Measurements from ENCODE around the gene MT1E. TPM values are rescaled to one million over a fixed set of nuclear protein-coding genes. Genes with fewer than 3 reads are reported as not detected.
"Not testable (repeated sequence)": the region's sequence is repeated elsewhere in the genome, so short reads cannot be mapped to it uniquely, and the experiment has no call there.

MT1E gene
- total RNA-seq, 1 donor from 2014 or later: 5.2 TPM

DNA sequence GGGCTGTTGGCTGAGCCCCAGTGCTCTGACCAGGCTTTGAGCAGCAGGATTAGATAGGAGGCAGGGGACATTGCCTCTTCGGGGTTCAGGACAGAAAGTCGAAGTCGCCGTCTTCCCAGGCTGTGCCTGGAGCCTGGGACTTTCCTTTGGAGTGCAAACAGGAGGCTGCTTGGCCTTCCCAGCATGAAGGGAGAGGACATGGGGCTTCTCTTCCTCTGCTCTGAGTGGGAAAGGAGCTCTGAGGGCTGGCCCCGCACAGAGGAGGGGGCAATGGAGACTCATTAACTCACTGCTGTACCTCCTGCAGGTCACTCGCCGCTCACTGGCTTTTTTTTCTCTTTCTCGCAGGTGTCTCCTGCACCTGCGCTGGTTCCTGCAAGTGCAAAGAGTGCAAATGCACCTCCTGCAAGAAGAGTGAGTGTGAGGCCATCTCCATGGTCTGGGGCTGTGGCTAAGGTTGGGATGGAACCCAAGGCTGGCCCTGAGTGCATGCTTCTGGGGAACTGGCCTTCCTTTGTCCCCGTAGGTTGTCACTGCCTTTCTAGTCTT, 32.8 kb downstream of the MT1E start:
- Mint-ChIP-seq H3K4me3 (ENCODE audit: low read depth) (peak overlapping the region; percentile 84), H3K27ac (no peak overlapping the region), H3K9me3 (ENCODE audit: low read depth) (no peaks in the 10 kb centered on the region), H3K4me1 (ENCODE audit: low read depth) (peaks cover 5% of the 10 kb centered on the region), H3K36me3 (ENCODE audit: insufficient read depth) (no peaks in the 10 kb centered on the region), H3K27me3 (peaks cover 85% of the 10 kb centered on the region)
- DNase-seq (ENCODE audit: low spot score, unreplicated experiment): no peak
- no peak for TF ChIP-seq CTCF (IDR thresholded peaks at IDR 0.05; ENCODE audit: unreplicated experiment)

DNA sequence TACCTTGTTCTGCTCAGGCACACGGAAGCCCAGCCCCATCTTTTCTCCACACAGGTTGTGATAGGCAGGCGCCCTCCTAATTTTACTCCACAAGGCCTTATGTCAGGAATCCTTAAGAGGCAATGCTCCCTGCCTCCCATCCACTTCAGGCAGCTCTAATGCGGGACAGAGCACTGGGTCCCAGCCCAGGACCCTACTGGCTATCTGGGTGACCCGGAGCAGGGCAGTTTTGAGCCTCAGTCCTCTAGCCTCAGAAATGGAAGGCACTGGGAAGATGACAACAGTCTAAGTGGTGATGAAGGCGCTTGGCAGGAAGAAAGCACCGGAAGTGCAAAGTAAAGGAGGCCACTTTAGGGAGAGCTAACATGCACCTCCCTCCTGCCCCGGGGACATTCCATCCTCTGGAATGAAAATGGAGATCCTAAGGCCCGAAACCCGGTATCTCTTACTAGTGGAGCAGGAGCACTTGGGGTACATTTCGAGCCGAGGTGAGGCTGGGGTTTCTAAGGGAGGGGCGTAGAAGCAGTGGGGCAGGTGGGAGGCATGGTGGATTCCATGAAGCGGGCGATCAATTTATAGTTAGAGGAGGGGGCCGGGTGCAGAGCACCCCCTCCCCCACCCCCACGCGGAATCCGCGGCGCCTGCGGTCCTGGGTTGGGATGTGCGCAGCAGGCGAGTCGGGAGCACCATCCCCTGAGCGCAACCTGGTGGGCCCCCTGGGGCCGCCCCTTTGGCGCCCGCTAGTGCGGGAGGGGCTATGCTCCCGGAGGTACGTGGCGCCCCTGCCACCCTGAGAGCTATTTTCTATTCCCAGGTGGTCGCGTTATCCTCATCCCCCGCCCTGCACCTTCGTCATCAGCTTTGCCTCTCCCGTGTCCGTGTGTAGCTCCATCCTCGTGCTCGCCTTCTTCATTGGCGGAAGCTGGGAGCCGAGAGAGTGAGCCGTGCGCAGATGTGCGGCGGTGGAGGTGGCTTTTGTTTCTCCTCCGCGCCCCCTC, 37.1 kb downstream of the MT1E start:
- Mint-ChIP-seq H3K4me1 (ENCODE audit: low read depth) (peaks cover 5% of the 10 kb centered on the region), H3K27me3 (peaks cover 97% of the 10 kb centered on the region)

GRCh38 chr16:56664506-56664905, 38.9 kb downstream of the MT1E start:
- Mint-ChIP-seq H3K9me3 (ENCODE audit: low read depth) (no peaks in the 10 kb centered on the region), H3K4me1 (ENCODE audit: low read depth) (no peaks in the 10 kb centered on the region), H3K4me3 (ENCODE audit: low read depth) (no peak overlapping the region), H3K27ac (no peak overlapping the region), H3K27me3 (peaks cover 97% of the 10 kb centered on the region), H3K36me3 (ENCODE audit: insufficient read depth) (no peaks in the 10 kb centered on the region)
- TF ChIP-seq CTCF (IDR thresholded peaks at IDR 0.05; ENCODE audit: unreplicated experiment): no peak
- no peak for DNase-seq (ENCODE audit: low spot score, unreplicated experiment)

More for the DNA sequence above, 37.1 kb downstream of the MT1E start:
- H3K36me3 Mint-ChIP-seq (ENCODE audit: insufficient read depth): no peaks in the 10 kb centered on the region
- no peak overlapping the region for H3K27ac Mint-ChIP-seq
- no peak overlapping the region for H3K4me3 Mint-ChIP-seq (ENCODE audit: low read depth)
- TF ChIP-seq CTCF (IDR thresholded peaks at IDR 0.05; ENCODE audit: unreplicated experiment): no peak
- no peaks in the 10 kb centered on the region for H3K9me3 Mint-ChIP-seq (ENCODE audit: low read depth)
- no peak for DNase-seq (ENCODE audit: low spot score, unreplicated experiment)

DNA sequence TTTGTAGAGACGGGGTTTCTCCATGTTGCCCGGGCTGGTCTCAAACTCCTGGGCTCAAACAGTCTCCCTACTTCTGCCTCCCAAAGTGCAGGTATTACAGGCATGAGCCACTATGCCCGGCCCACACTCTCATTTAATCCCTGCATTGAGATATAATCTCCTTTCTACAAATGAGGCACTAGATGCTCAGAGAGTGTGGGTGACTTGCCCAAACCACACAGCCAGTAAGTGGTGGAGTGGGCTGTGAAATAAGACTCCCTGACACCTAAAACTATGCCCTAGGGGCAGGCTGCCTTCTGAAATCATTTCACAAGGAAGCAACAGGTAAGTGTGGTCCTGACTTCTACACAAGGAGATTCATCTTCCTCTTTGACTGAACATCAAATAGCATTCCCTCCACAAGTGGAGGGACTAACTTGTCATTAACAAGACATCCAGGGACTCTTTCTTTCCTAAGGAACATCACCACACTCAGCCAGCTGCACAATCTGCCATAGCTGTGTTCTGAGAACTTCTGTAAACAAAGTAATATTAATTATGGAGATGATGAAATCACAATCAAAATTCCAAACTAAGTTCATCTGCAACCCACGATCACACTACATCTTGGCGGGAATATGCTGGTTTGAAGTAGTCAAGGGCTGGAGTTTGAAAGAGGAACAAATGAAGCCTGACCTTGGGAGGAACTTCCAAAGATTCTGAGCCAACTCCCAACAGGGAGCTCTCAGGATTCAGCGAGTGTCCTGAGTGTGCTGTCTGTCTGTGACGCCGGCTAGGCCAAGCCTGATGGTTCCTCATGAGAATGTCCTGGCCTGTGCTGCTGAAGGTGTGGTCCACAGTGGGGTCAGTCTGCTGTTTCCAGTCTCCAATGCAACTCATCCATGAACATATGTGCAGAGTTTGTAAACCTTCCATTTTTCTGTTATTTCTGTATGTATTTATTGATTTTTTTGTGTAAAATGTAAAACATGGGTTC, 40.0 kb downstream of the MT1E start:
- H3K4me3 Mint-ChIP-seq (ENCODE audit: low read depth); H3K9me3 Mint-ChIP-seq (ENCODE audit: low read depth); DNase-seq (ENCODE audit: low spot score, unreplicated experiment); H3K36me3 Mint-ChIP-seq (ENCODE audit: insufficient read depth); H3K27ac Mint-ChIP-seq; H3K4me1 Mint-ChIP-seq (ENCODE audit: low read depth): not testable (repeated sequence)
- H3K27me3 Mint-ChIP-seq: peaks cover 97% of the 10 kb centered on the region

DNA sequence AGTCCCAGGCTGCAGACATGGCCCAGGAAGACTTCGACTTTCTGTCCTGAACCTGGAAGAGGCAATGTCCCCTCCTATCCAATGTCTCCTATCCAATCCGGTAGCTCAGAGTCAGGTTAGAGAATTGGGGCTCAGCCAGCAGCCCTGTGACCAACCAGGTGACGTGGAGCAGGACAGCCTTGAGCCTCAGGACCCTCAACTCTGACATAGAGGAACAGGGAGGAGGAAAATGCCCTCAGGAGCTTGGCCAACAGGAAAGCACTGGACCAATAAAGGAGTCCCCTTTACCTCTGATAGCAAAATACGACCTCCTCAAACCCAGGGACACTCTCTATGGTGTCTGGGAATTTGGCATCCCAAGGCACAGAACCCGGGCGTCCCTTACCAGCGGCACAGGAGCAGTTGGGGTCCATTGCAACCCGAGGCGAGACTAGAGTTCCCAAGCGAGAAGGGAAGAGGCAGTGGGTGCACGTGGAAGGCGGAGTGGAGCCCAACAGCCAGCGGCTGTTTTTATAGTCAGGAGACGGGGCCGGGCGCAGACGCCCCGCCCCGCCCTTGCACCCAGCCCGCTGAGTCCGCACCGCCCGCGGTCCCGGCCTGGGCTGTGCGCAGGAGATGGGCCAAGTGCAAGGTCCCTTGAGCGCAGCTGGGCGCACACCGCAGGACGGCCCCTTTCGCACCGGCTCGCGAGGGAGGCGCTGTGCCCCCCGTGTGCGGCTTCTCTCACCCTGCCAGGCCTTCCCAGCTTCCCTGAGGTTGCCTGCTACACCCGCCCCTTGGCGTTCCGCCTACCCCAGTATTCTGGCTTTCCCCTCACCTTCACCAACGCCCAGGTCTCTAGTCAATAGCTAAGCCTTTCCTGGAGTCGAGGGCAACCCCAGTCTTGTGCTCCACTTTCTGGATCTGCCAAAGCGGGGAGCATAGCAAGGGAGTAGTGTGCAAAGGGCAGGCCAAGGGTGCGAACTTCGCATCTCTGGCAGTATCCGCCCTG, 42.3 kb downstream of the MT1E start, which contains the start of gene MT1G:
TSS of gene MT1G (minus strand) at position 485 of the 991 bp plus-strand sequence. CDS start at position 413, 72 bp downstream.
- no peaks in the 10 kb centered on the region for H3K36me3 Mint-ChIP-seq (ENCODE audit: insufficient read depth)
- H3K4me1 Mint-ChIP-seq (ENCODE audit: low read depth): no peaks in the 10 kb centered on the region
- DNase-seq (ENCODE audit: low spot score, unreplicated experiment): no peak
- H3K4me3 Mint-ChIP-seq (ENCODE audit: low read depth): no peak within 1 kb of the TSS
- H3K27me3 Mint-ChIP-seq: peaks cover 98% of the 10 kb centered on the region
- H3K9me3 Mint-ChIP-seq (ENCODE audit: low read depth): no peaks in the 10 kb centered on the region
- H3K27ac Mint-ChIP-seq: no peak within 1 kb of the TSS
- no peak for TF ChIP-seq CTCF (IDR thresholded peaks at IDR 0.05; ENCODE audit: unreplicated experiment)
